Thyroid gland (tissue), 4 donors: Measurements from ENCODE around the gene EIF4G1. TPM values are rescaled to one million over a fixed set of nuclear protein-coding genes. Genes with fewer than 3 reads are reported as not detected.
A peak's percentile ranks its signal among the peaks of the same experiment; 100 is the strongest.

Experiments used
- DNase-seq, 2 donors: peaks; one replicate each; pipeline ENCODE4 v3.0.0-alpha.2; 2019
- H3K27ac ChIP-seq, 3 donors: fragments of 200-600 bp; sonication (generic); 1 replicate in 2 of 3; 2 replicates in 1 of 3; pipeline ENCODE4 v1.5.1; 2016 to 2019; ENCODE audit warnings: mild to moderate bottlenecking in 1 of 3, moderate library complexity in 1 of 3
- H3K27me3 ChIP-seq: fragments of 200-600 bp; sonication (generic); one replicate; pipeline ENCODE4 v1.5.1; 2019
- H3K36me3 ChIP-seq, 2 donors: fragments of 200-600 bp; sonication (generic); one replicate each; pipeline ENCODE4 v1.5.1; 2016 to 2019
- H3K4me1 ChIP-seq, 2 donors: fragments of 200-600 bp; sonication (generic); one replicate each; pipeline ENCODE4 v1.5.1; 2017 to 2019
- H3K4me3 ChIP-seq, 3 donors: fragments of 200-600 bp; sonication (generic); replicated peaks in 1 of 3; 1 replicate in 2 of 3; 2 replicates in 1 of 3; pipeline ENCODE4 v1.5.1; 2016; ENCODE audit warnings: mild to moderate bottlenecking in 1 of 3
- H3K9me3 ChIP-seq: fragments of 200-600 bp; sonication (generic); one replicate; pipeline ENCODE4 v1.5.1; 2017
- POLR2A ChIP-seq, 2 donors: fragments of 450-650 bp; IDR thresholded peaks; one replicate each; pipeline ENCODE4 v1.6.1; 2017; ENCODE audit warnings: antibody characterized with exemption in 2 of 2, mild to moderate bottlenecking in 2 of 2, moderate library complexity in 1 of 2
- whole genome bisulfite sequencing, 2 donors: methylation state at CpG; one replicate each; pipeline ENCODE4 v1.1.5; 2017; 5-methylcytosine and 5-hydroxymethylcytosine counted together
- intact Hi-C: fragments of 100-400 bp; cut with DNase I; formaldehyde crosslinking; loops from one replicate; pipeline ENCODE4 v1.15.1; 2023
- total RNA-seq, 4 donors: library from RNA; depleted of rRNA; stranded (reverse); fragments of >200 nt; gene quantifications; one replicate each; pipeline ENCODE4 v1.2.3, GENCODE V29; 2016
- TF ChIP-seq, protein P1 (sequence below), 6 experiments: fragments of 200-600 bp in 3 of 6; fragments of 450-650 bp in 3 of 6; sonication (generic) in 3 of 6; IDR thresholded peaks; one replicate each; pipeline ENCODE4 v1.5.1; 2016 to 2019; ENCODE audit warnings: antibody characterized with exemption in 6 of 6, mild to moderate bottlenecking in 2 of 6, inconsistent platforms in 1 of 6, moderate library complexity in 1 of 6

The EIF4G1 gene
- total RNA-seq, 4 donors from 2014 or later: 206 to 418 (median 348) TPM

DNA sequence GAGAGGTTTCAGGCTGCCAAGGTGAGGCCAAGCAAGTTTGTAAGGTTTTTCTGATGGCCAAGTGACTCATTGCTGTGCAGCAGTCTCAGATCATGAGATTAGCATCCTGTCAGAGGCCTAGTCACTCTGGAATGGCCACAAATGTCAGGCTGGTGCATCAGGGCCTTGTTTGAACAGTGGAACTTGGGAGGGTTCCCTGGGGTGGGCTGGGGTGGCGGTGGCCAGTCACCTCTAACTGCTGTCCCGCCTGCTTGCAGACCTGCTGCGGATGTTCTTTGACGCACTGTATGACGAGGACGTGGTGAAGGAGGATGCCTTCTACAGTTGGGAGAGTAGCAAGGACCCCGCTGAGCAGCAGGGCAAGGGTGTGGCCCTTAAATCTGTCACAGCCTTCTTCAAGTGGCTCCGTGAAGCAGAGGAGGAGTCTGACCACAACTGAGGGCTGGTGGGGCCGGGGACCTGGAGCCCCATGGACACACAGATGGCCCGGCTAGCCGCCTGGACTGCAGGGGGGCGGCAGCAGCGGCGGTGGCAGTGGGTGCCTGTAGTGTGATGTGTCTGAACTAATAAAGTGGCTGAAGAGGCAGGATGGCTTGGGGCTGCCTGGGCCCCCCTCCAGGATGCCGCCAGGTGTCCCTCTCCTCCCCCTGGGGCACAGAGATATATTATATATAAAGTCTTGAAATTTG, 20.2 kb downstream of the EIF4G1 start:
- Histone ChIP-seq H3K9me3 (no peaks in the 10 kb centered on the region), H3K27ac (peak overlapping the region in 2 of 3 donors; percentile 91 to 96), H3K4me3 (no peak overlapping the region), H3K4me1 (peaks cover 24 to 25% of the 10 kb centered on the region in 2 donors), H3K36me3 (peaks cover 52 to 56% of the 10 kb centered on the region in 2 donors), H3K27me3 (no peaks in the 10 kb centered on the region)
- TF ChIP-seq, protein P1, sequence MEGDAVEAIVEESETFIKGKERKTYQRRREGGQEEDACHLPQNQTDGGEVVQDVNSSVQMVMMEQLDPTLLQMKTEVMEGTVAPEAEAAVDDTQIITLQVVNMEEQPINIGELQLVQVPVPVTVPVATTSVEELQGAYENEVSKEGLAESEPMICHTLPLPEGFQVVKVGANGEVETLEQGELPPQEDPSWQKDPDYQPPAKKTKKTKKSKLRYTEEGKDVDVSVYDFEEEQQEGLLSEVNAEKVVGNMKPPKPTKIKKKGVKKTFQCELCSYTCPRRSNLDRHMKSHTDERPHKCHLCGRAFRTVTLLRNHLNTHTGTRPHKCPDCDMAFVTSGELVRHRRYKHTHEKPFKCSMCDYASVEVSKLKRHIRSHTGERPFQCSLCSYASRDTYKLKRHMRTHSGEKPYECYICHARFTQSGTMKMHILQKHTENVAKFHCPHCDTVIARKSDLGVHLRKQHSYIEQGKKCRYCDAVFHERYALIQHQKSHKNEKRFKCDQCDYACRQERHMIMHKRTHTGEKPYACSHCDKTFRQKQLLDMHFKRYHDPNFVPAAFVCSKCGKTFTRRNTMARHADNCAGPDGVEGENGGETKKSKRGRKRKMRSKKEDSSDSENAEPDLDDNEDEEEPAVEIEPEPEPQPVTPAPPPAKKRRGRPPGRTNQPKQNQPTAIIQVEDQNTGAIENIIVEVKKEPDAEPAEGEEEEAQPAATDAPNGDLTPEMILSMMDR (IDR thresholded peaks at IDR 0.05): no peak
- no peak for TF ChIP-seq POLR2A (IDR thresholded peaks at IDR 0.05)
- DNase-seq: peak in 1 of 2 donors; percentile 8
- intact Hi-C loops: no loop called here
- 87 to 92% methylated on average over 15 of the region's 15 CpGs for WGBS, 2 donors

- 68 to 76% methylated on average over 3 to 4 of the region's 4 CpGs for WGBS, 2 donors
- H3K4me3 ChIP-seq: peak overlapping the region in 1 of 3 donors; percentile 73
- intact Hi-C loops: no loop called here
- no peaks in the 10 kb centered on the region for H3K9me3 ChIP-seq
- H3K36me3 ChIP-seq: peaks cover 45 to 50% of the 10 kb centered on the region in 2 donors
- H3K27ac ChIP-seq: peak overlapping the region; percentile 91 to 96 (median 91)
- TF ChIP-seq, protein P1 (IDR thresholded peaks at IDR 0.05): no peak
- TF ChIP-seq POLR2A (IDR thresholded peaks at IDR 0.05): no peak
- peaks cover 24 to 28% of the 10 kb centered on the region in 2 donors for H3K4me1 ChIP-seq
- peak in 1 of 2 donors; percentile 19 for DNase-seq
- H3K27me3 ChIP-seq: no peaks in the 10 kb centered on the region
Measured at GRCh38 chr3:184335291-184335660, 20.9 kb downstream of the EIF4G1 start.

GRCh38 chr3:184335661-184336546, 21.5 kb downstream of the EIF4G1 start:
- 0% methylated on average over 20 to 26 of the region's 77 CpGs for WGBS, 2 donors
- Histone ChIP-seq H3K36me3 (peaks cover 39 to 43% of the 10 kb centered on the region in 2 donors), H3K4me1 (peaks cover 24 to 28% of the 10 kb centered on the region in 2 donors), H3K27ac (peak overlapping the region; percentile 91 to 96 (median 91)), H3K27me3 (no peaks in the 10 kb centered on the region), H3K4me3 (peak overlapping the region; percentile 34 to 73 (median 43)), H3K9me3 (no peaks in the 10 kb centered on the region)
- intact Hi-C loops: no loop called here
- peak in 1 of 2 donors; percentile 82 for TF ChIP-seq POLR2A (IDR thresholded peaks at IDR 0.05)
- TF ChIP-seq, protein P1 (IDR thresholded peaks at IDR 0.05): no peak
- DNase-seq: peak; percentile 78 to 83

DNA sequence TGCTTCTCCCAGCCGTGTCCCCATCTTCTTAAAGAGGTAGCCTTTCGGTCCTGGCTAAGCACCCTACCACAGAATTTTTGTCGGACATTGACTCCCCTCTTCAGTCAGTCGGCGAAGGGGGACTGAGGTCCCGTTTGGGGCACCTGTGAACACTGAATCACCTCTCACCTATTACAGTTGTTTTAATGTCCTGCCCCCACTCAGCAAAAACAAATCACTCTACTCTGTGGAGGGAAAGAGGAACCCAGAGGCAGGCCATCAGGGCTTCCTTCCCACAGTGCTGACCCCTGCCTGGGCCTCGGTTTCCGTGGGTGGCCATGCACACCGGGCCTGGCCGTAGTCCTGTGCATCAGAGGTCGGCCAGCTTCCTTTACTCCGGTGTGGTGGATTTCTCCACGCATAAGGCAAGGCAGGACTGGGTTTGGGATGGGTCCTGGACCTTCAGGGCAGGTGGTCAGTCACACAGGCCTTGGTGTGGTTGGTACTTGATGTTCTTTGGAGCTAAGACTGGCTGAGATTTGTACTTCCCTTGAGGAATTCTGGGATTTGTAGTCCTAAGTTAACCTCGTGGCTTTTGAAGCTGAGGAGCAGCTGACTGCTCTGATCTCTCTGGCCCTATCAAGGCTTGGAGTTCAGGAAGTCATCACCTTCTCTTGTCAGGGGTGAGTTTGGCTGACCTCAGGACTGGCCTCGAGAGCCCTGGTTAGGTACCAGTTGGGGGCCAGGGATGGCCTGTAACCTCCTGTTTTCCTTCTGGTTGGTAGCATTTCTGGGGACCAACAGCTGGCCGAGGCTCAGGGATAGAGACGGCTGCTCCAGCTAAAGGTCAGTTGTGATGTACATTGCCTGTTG, 22.4 kb downstream of the EIF4G1 start:
- peaks cover 24 to 28% of the 10 kb centered on the region in 2 donors for H3K4me1 ChIP-seq
- DNase-seq: no peak

More for the DNA sequence above, 22.4 kb downstream of the EIF4G1 start:
- H3K9me3 ChIP-seq: no peaks in the 10 kb centered on the region
- peak overlapping the region; percentile 34 to 73 (median 43) for H3K4me3 ChIP-seq
- H3K27me3 ChIP-seq: no peaks in the 10 kb centered on the region
- H3K36me3 ChIP-seq: peaks cover 30 to 35% of the 10 kb centered on the region in 2 donors
- intact Hi-C loops: no loop called here
- TF ChIP-seq, protein P1 (IDR thresholded peaks at IDR 0.05): no peak
- no peak for TF ChIP-seq POLR2A (IDR thresholded peaks at IDR 0.05)
- peak overlapping the region; percentile 91 to 96 (median 91) for H3K27ac ChIP-seq
- WGBS, 2 donors: 24 to 43% methylated on average over 16 to 17 of the region's 17 CpGs
